Measurements from ENCODE around the gene CCDC24. TPM values are rescaled to one million over a fixed set of nuclear protein-coding genes. Genes with fewer than 3 reads are reported as not detected.
A peak's percentile ranks its signal among the peaks of the same experiment; 100 is the strongest.

CCDC24 gene
- total RNA-seq, 5 donors from 2014 or later (not counting 1 experiment from before 2014, with no cell fraction given) = 0.50 to 4.3 (median 1.7) TPM

- ChIA-PET POLR2A (no interaction called here), CTCF (no interaction called here)
- no peak for ATAC-seq (replicated peaks in 1 of 4)
- no peaks in the 10 kb centered on the region for H3K27me3 ChIP-seq (replicated peaks in 1 of 2; ENCODE audit: control insufficient read depth in 2 of 2, extremely low read depth in 1 of 2, insufficient read depth in 2 of 2, low read length in 1 of 2)
- Mint-ChIP-seq H3K27me3 (no peaks in the 10 kb centered on the region), H3K36me3 (no peaks in the 10 kb centered on the region), H3K9me3 (no peaks in the 10 kb centered on the region), H3K4me3 (no peak overlapping the region), H3K4me1 (peaks cover 0 to 5% (median 2%) of the 10 kb centered on the region in 3 donors), H3K27ac (no peak overlapping the region)
- H3K9me3 ChIP-seq = no peaks in the 10 kb centered on the region
- DNase-seq = no peak
- H3K27ac ChIP-seq (ENCODE audit: low read length) = no peak overlapping the region
- no peaks in the 10 kb centered on the region for H3K36me3 ChIP-seq (ENCODE audit: control insufficient read depth in 2 of 2, extremely low read depth in 1 of 2, insufficient read depth in 1 of 2, low read length in 1 of 2)
- no peak overlapping the region for H3K4me3 ChIP-seq (ENCODE audit: control insufficient read depth in 1 of 2, extremely low read depth in 1 of 2, low read length in 1 of 2)
- peaks cover 0 to 9% of the 10 kb centered on the region in 2 experiments for H3K4me1 ChIP-seq (ENCODE audit: control insufficient read depth in 1 of 2, extremely low read depth in 1 of 2, insufficient read depth in 2 of 2, low read length in 2 of 2)
- WGBS (ENCODE audit: insufficient coverage) = 90% methylated on average over 6 of the region's 6 CpGs
Measured at GRCh38 chr1:43986712-43987111, 4.7 kb upstream of the CCDC24 start.

GRCh38 chr1:43987159-43987902, 4.1 kb upstream of the CCDC24 start:
- Mint-ChIP-seq H3K27ac (no peak overlapping the region), H3K4me3 (no peak overlapping the region), H3K9me3 (no peaks in the 10 kb centered on the region), H3K4me1 (peaks cover 6 to 10% (median 7%) of the 10 kb centered on the region in 3 donors), H3K27me3 (no peaks in the 10 kb centered on the region), H3K36me3 (no peaks in the 10 kb centered on the region)
- no peak overlapping the region for H3K27ac ChIP-seq (ENCODE audit: low read length)
- no peak overlapping the region for H3K4me3 ChIP-seq (ENCODE audit: control insufficient read depth in 1 of 2, extremely low read depth in 1 of 2, low read length in 1 of 2)
- no peaks in the 10 kb centered on the region for H3K9me3 ChIP-seq
- no peaks in the 10 kb centered on the region for H3K36me3 ChIP-seq (ENCODE audit: control insufficient read depth in 2 of 2, extremely low read depth in 1 of 2, insufficient read depth in 1 of 2, low read length in 1 of 2)
- H3K4me1 ChIP-seq (ENCODE audit: control insufficient read depth in 1 of 2, extremely low read depth in 1 of 2, insufficient read depth in 2 of 2, low read length in 2 of 2) = peaks cover 2 to 15% of the 10 kb centered on the region in 2 experiments
- no peak for DNase-seq
- no peak for ATAC-seq (replicated peaks in 1 of 4)
- 91% methylated on average over 6 of the region's 6 CpGs for WGBS (ENCODE audit: insufficient coverage)
- CTCF ChIA-PET = interaction anchor here in 1 of 2 donors (0.6 kb wide), 1 partner anchor 53 kb away, joined by 7 read pairs; no protein-coding TSS in a partner anchor
- POLR2A ChIA-PET = no interaction called here
- no peaks in the 10 kb centered on the region for H3K27me3 ChIP-seq (replicated peaks in 1 of 2; ENCODE audit: control insufficient read depth in 2 of 2, extremely low read depth in 1 of 2, insufficient read depth in 2 of 2, low read length in 1 of 2)

GRCh38 chr1:43990271-43991199, 864 bp upstream of the CCDC24 start:
- no peak overlapping the region for H3K27ac ChIP-seq (ENCODE audit: low read length)
- POLR2A ChIA-PET = interaction anchor here in 1 of 2 donors (0.5 kb wide), 1 partner anchor 314 kb away, joined by 4 read pairs; no protein-coding TSS in a partner anchor
- Mint-ChIP-seq H3K27ac (no peak overlapping the region), H3K36me3 (no peaks in the 10 kb centered on the region), H3K4me3 (peak overlapping the region; percentile 90 to 94 (median 92)), H3K9me3 (no peaks in the 10 kb centered on the region), H3K4me1 (peaks cover 12 to 16% (median 12%) of the 10 kb centered on the region in 3 donors), H3K27me3 (no peaks in the 10 kb centered on the region)
- no peaks in the 10 kb centered on the region for H3K9me3 ChIP-seq
- no peaks in the 10 kb centered on the region for H3K36me3 ChIP-seq (ENCODE audit: control insufficient read depth in 2 of 2, extremely low read depth in 1 of 2, insufficient read depth in 1 of 2, low read length in 1 of 2)
- DNase-seq (no peak), ATAC-seq (replicated peaks in 1 of 4) (no peak)
- peaks cover 2 to 20% of the 10 kb centered on the region in 2 experiments for H3K4me1 ChIP-seq (ENCODE audit: control insufficient read depth in 1 of 2, extremely low read depth in 1 of 2, insufficient read depth in 2 of 2, low read length in 2 of 2)
- H3K4me3 ChIP-seq (ENCODE audit: control insufficient read depth in 1 of 2, extremely low read depth in 1 of 2, low read length in 1 of 2) = peak overlapping the region; percentile 72 to 73
- 78% methylated on average over 15 of the region's 19 CpGs for WGBS (ENCODE audit: insufficient coverage)
- no peaks in the 10 kb centered on the region for H3K27me3 ChIP-seq (replicated peaks in 1 of 2; ENCODE audit: control insufficient read depth in 2 of 2, extremely low read depth in 1 of 2, insufficient read depth in 2 of 2, low read length in 1 of 2)
- CTCF ChIA-PET = no interaction called here

GRCh38 chr1:43991200-43991475, 261 bp upstream of the CCDC24 start:
- Mint-ChIP-seq H3K27me3 (no peaks in the 10 kb centered on the region), H3K4me3 (peak overlapping the region; percentile 90 to 94 (median 92)), H3K27ac (no peak overlapping the region), H3K4me1 (peaks cover 12 to 16% (median 12%) of the 10 kb centered on the region in 3 donors), H3K36me3 (no peaks in the 10 kb centered on the region), H3K9me3 (no peaks in the 10 kb centered on the region)
- ATAC-seq (replicated peaks in 1 of 4) = no peak
- CTCF ChIA-PET = no interaction called here
- POLR2A ChIA-PET = no interaction called here
- Histone ChIP-seq H3K4me1 (ENCODE audit: control insufficient read depth in 1 of 2, extremely low read depth in 1 of 2, insufficient read depth in 2 of 2, low read length in 2 of 2) (peaks cover 2 to 20% of the 10 kb centered on the region in 2 experiments), H3K27me3 (replicated peaks in 1 of 2; ENCODE audit: control insufficient read depth in 2 of 2, extremely low read depth in 1 of 2, insufficient read depth in 2 of 2, low read length in 1 of 2) (no peaks in the 10 kb centered on the region), H3K27ac (ENCODE audit: low read length) (peak overlapping the region; percentile 1), H3K9me3 (no peaks in the 10 kb centered on the region), H3K4me3 (ENCODE audit: control insufficient read depth in 1 of 2, extremely low read depth in 1 of 2, low read length in 1 of 2) (peak overlapping the region; percentile 72 to 73), H3K36me3 (ENCODE audit: control insufficient read depth in 2 of 2, extremely low read depth in 1 of 2, insufficient read depth in 1 of 2, low read length in 1 of 2) (no peaks in the 10 kb centered on the region)
- no peak for DNase-seq
- WGBS (ENCODE audit: insufficient coverage) = 5% methylated on average over 8 of the region's 10 CpGs

GRCh38 chr1:43992232-43992995, 1.0 kb downstream of the CCDC24 start:
- H3K36me3 Mint-ChIP-seq = no peaks in the 10 kb centered on the region
- peak overlapping the region in 1 of 2 donors; percentile 73 for H3K4me3 ChIP-seq (ENCODE audit: control insufficient read depth in 1 of 2, extremely low read depth in 1 of 2, low read length in 1 of 2)
- H3K4me1 Mint-ChIP-seq = peaks cover 12 to 16% (median 12%) of the 10 kb centered on the region in 3 donors
- no peaks in the 10 kb centered on the region for H3K9me3 Mint-ChIP-seq
- DNase-seq (no peak), ATAC-seq (replicated peaks in 1 of 4) (no peak)
- no peaks in the 10 kb centered on the region for H3K27me3 ChIP-seq (replicated peaks in 1 of 2; ENCODE audit: control insufficient read depth in 2 of 2, extremely low read depth in 1 of 2, insufficient read depth in 2 of 2, low read length in 1 of 2)
- peak overlapping the region; percentile 90 to 94 (median 92) for H3K4me3 Mint-ChIP-seq
- peak overlapping the region in 1 of 2 donors; percentile 44 for H3K27ac Mint-ChIP-seq
- no peaks in the 10 kb centered on the region for H3K27me3 Mint-ChIP-seq
- POLR2A ChIA-PET = no interaction called here
- no peak overlapping the region for H3K27ac ChIP-seq (ENCODE audit: low read length)
- peaks cover 2 to 20% of the 10 kb centered on the region in 2 experiments for H3K4me1 ChIP-seq (ENCODE audit: control insufficient read depth in 1 of 2, extremely low read depth in 1 of 2, insufficient read depth in 2 of 2, low read length in 2 of 2)
- no peaks in the 10 kb centered on the region for H3K36me3 ChIP-seq (ENCODE audit: control insufficient read depth in 2 of 2, extremely low read depth in 1 of 2, insufficient read depth in 1 of 2, low read length in 1 of 2)
- 49% methylated on average over 11 of the region's 11 CpGs for WGBS (ENCODE audit: insufficient coverage)
- no peaks in the 10 kb centered on the region for H3K9me3 ChIP-seq
- CTCF ChIA-PET = interaction anchor here (0.6 kb wide), 2 partner anchors 41 to 46 kb away, joined by 4 read pairs; no protein-coding TSS in a partner anchor
